ENCODE measurements around the gene ARL8B. TPM values are rescaled to one million over a fixed set of nuclear protein-coding genes. Genes with fewer than 3 reads are reported as not detected.
A peak's percentile ranks its signal among the peaks of the same experiment; 100 is the strongest.

Gene ARL8B
- total RNA-seq, 1 donor from 2014 or later, result 35.7 TPM

GRCh38 chr3:5220193-5220592 is 98.1 kb downstream of the ARL8B start:
- Mint-ChIP-seq H3K4me3 (no peak overlapping the region), H3K4me1 (peaks cover 4% of the 10 kb centered on the region), H3K9me3 (no peaks in the 10 kb centered on the region), H3K27ac (ENCODE audit: unreplicated experiment) (peak overlapping the region; percentile 48), H3K27me3 (ENCODE audit: low read depth) (no peaks in the 10 kb centered on the region), H3K36me3 (ENCODE audit: low read depth) (peaks cover 3% of the 10 kb centered on the region)
- TF ChIP-seq CTCF (conservative IDR thresholded peaks at IDR 0.05), result no peak
- no peak for DNase-seq (ENCODE audit: low read depth, low spot score)

- H3K27ac Mint-ChIP-seq (ENCODE audit: unreplicated experiment), result no peak overlapping the region
Observed at GRCh38 chr3:5220667-5221431, 98.8 kb downstream of the ARL8B start.

GRCh38 chr3:5221701-5222100 is 99.6 kb downstream of the ARL8B start:
- no peak overlapping the region for H3K27ac Mint-ChIP-seq (ENCODE audit: unreplicated experiment)
- H3K4me3 Mint-ChIP-seq, result no peak overlapping the region
- H3K4me1 Mint-ChIP-seq, result peaks cover 4% of the 10 kb centered on the region
- no peaks in the 10 kb centered on the region for H3K27me3 Mint-ChIP-seq (ENCODE audit: low read depth)
- H3K36me3 Mint-ChIP-seq (ENCODE audit: low read depth), result peaks cover 3% of the 10 kb centered on the region
- no peak for TF ChIP-seq CTCF (conservative IDR thresholded peaks at IDR 0.05)
- no peak for DNase-seq (ENCODE audit: low read depth, low spot score)
- no peaks in the 10 kb centered on the region for H3K9me3 Mint-ChIP-seq

More at GRCh38 chr3:5220667-5221431, 98.8 kb downstream of the ARL8B start:
- Mint-ChIP-seq H3K27me3 (ENCODE audit: low read depth) (no peaks in the 10 kb centered on the region), H3K4me3 (no peak overlapping the region), H3K36me3 (ENCODE audit: low read depth) (peaks cover 3% of the 10 kb centered on the region), H3K4me1 (peaks cover 4% of the 10 kb centered on the region), H3K9me3 (no peaks in the 10 kb centered on the region)
- no peak for DNase-seq (ENCODE audit: low read depth, low spot score)
- TF ChIP-seq CTCF (conservative IDR thresholded peaks at IDR 0.05), result no peak

- Mint-ChIP-seq H3K27me3 (ENCODE audit: low read depth) (no peaks in the 10 kb centered on the region), H3K27ac (ENCODE audit: unreplicated experiment) (no peak overlapping the region), H3K36me3 (ENCODE audit: low read depth) (peaks cover 3% of the 10 kb centered on the region), H3K4me1 (peaks cover 4% of the 10 kb centered on the region), H3K4me3 (no peak overlapping the region), H3K9me3 (no peaks in the 10 kb centered on the region)
- DNase-seq (ENCODE audit: low read depth, low spot score), result no peak
- TF ChIP-seq CTCF (conservative IDR thresholded peaks at IDR 0.05), result no peak
Observed at GRCh38 chr3:5222283-5223005, 100.4 kb downstream of the ARL8B start.

- Mint-ChIP-seq H3K27ac (ENCODE audit: unreplicated experiment) (no peak overlapping the region), H3K36me3 (ENCODE audit: low read depth) (no peaks in the 10 kb centered on the region), H3K4me1 (no peaks in the 10 kb centered on the region), H3K4me3 (no peak overlapping the region), H3K9me3 (no peaks in the 10 kb centered on the region), H3K27me3 (ENCODE audit: low read depth) (no peaks in the 10 kb centered on the region)
- no peak for DNase-seq (ENCODE audit: low read depth, low spot score)
- TF ChIP-seq CTCF (conservative IDR thresholded peaks at IDR 0.05), result peak; percentile 68
Observed at GRCh38 chr3:5226783-5227182, 104.7 kb downstream of the ARL8B start.

Data from neural crest cell (in vitro differentiated cells).